ENCODE results near the gene CCDC50.

- TF ChIP-seq CTCF (IDR thresholded peaks at IDR 0.05) (no peak), POLR2A (IDR thresholded peaks at IDR 0.05) (no peak)
Measured at GRCh38 chr3:191363221-191363620, 34.0 kb downstream of the CCDC50 start.

Data from adrenal gland (tissue), 5 donors.